Retinal pigment epithelial cell (primary cell): ENCODE data around the gene TSHZ2.
"Not testable (repeated sequence)": the region's sequence is repeated elsewhere in the genome, so short reads cannot be mapped to it uniquely, and the experiment has no call there.

ENCODE experiments used
- DNase-seq: peaks from one replicate; pipeline ENCODE4 v3.0.0-alpha.2; 2010; ENCODE audit warnings: low read depth
- H3K4me3 ChIP-seq: 2 replicates; pipeline ENCODE4 v1.5.1; 2011; ENCODE audit warnings: mild to moderate bottlenecking, low read length, control low read depth, moderate library complexity
- TF ChIP-seq, protein P1 (sequence below): conservative IDR thresholded peaks from 2 replicates; pipeline ENCODE4 v1.5.1; 2011; ENCODE audit warnings: low read depth, low read length, control low read depth, inconsistent platforms

Gene TSHZ2

GRCh38 chr20:53319200-53319599 lies 347.0 kb downstream of the TSHZ2 start:
- no peak overlapping the region for H3K4me3 ChIP-seq
- TF ChIP-seq, protein P1, sequence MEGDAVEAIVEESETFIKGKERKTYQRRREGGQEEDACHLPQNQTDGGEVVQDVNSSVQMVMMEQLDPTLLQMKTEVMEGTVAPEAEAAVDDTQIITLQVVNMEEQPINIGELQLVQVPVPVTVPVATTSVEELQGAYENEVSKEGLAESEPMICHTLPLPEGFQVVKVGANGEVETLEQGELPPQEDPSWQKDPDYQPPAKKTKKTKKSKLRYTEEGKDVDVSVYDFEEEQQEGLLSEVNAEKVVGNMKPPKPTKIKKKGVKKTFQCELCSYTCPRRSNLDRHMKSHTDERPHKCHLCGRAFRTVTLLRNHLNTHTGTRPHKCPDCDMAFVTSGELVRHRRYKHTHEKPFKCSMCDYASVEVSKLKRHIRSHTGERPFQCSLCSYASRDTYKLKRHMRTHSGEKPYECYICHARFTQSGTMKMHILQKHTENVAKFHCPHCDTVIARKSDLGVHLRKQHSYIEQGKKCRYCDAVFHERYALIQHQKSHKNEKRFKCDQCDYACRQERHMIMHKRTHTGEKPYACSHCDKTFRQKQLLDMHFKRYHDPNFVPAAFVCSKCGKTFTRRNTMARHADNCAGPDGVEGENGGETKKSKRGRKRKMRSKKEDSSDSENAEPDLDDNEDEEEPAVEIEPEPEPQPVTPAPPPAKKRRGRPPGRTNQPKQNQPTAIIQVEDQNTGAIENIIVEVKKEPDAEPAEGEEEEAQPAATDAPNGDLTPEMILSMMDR, result no peak
- no peak for DNase-seq

DNA sequence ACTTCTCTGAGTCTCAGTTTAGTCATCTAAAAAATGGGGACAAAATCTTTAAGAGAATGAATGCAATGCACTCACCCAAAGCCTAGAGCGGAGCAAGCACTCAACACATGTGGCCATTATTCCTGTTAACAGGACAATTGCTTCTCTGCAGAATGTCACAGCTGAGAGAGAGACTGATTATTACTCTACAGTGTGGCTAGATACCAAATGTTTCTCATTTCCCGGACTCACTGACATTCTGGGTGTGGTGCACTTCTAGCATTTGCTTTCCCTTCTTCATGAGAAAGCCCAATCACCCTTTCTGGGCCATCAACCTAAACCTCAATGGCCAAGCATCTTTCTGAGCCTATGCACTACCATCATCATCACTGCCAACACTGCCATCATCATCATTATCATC lies 347.6 kb downstream of the TSHZ2 start:
- no peak for DNase-seq

DNA sequence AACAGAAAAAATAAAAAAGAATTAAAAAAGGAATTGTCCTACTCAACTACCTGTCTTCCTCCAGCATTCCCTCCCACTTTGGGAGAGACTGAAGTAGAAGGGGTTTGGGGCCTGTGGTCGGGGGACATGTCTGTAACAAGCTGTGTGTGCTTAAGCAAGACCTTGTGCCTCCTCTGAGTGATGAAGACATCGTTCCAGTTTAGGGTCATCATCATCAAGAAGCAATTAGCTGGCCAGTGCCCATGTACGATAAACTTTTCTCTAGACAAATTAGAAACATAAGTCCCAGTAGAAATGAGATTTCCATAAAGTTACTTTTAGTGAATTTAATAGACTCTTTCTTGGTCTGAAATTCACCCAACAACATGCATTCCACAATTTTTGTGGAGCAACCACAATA lies 348.5 kb downstream of the TSHZ2 start:
- no peak overlapping the region for H3K4me3 ChIP-seq
- no peak for DNase-seq
- TF ChIP-seq, protein P1, result no peak

More for the DNA sequence above, 347.6 kb downstream of the TSHZ2 start:
- no peak overlapping the region for H3K4me3 ChIP-seq
- TF ChIP-seq, protein P1, result no peak

- DNase-seq, result no peak
- no peak overlapping the region for H3K4me3 ChIP-seq
- TF ChIP-seq, protein P1, result no peak
Measured at GRCh38 chr20:53321596-53321995, 349.4 kb downstream of the TSHZ2 start.

DNA sequence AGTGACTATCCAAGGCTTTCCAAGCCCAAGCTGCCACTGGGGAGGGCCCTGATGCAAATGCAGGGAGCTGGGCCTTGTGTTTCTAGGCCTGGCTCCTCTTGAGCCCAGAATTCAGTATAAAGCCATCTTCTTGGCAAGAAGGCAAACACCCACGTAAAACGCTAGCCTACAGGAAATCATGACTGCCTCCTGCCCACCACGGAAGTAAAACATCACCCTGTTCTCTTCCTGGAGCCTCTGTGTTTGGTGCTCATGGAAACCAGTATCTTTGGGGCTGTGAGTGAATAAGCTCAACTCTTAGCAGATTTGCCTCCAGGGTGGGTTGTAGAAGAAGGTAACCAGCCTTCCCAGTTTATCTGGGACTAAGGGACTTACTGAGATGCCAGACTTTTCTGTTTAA lies 350.5 kb downstream of the TSHZ2 start:
- TF ChIP-seq, protein P1, result no peak
- DNase-seq, result no peak
- no peak overlapping the region for H3K4me3 ChIP-seq

DNA sequence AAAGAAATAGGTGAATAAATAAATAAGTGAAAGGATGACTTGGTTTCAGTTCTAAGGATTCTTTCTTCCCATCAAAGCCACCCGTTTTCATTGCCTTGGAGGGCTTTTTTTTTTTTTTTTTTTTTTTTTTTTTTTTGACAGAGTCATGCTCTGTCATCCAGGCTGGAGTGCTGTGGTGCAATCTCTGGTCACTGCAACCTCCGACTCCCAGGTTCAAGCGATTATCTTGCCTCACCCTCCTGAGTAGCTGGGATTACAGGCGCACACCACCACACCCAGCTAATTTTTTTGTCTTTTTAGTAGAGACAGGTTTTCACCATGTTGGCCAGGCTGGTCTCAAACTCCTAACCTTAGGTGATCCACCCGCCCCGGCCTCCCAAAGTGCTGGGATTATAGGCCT lies 351.3 kb downstream of the TSHZ2 start:
- DNase-seq, H3K4me3 ChIP-seq: not testable (repeated sequence)

- TF ChIP-seq, protein P1, result no peak
- no peak for DNase-seq
- H3K4me3 ChIP-seq, result no peak overlapping the region
Measured at GRCh38 chr20:53324816-53325215, 352.7 kb downstream of the TSHZ2 start.

- DNase-seq, result no peak
- TF ChIP-seq, protein P1, result no peak
Measured at GRCh38 chr20:53328961-53329360, 356.8 kb downstream of the TSHZ2 start.

More at GRCh38 chr20:53328961-53329360, 356.8 kb downstream of the TSHZ2 start:
- H3K4me3 ChIP-seq, result no peak overlapping the region
